Measurements from ENCODE around the gene CADPS2. TPM values are rescaled to one million over a fixed set of nuclear protein-coding genes. Genes with fewer than 3 reads are reported as not detected.

Gene CADPS2
- total RNA-seq, 1 donor from 2014 or later: 10.1 TPM

DNA sequence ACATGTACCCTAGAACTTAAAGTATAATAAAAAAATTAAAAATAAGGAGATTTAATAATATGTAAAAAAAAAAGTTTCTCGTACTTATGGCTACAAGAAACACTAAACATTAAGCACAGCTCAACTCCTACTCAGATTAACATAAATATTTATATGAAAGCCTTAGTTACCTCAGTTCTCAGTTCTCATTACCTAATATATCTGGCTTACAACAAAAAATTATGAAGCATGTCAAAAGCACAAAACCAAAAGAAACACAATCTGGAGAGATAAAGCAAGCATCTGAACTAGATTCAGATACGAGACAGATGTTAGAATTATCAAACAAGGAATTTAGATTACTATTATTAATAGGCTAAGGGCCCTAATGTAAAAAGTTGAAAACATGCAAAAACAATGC, 227.4 kb downstream of the CADPS2 start:
- Mint-ChIP-seq H3K36me3 (no peaks in the 10 kb centered on the region), H3K27me3 (no peaks in the 10 kb centered on the region), H3K4me1 (ENCODE audit: unreplicated experiment) (no peaks in the 10 kb centered on the region), H3K9me3 (no peaks in the 10 kb centered on the region), H3K27ac (no peak overlapping the region), H3K4me3 (no peak overlapping the region)
- no peak for DNase-seq (ENCODE audit: extremely low spot score, unreplicated experiment)
- TF ChIP-seq, protein P1, sequence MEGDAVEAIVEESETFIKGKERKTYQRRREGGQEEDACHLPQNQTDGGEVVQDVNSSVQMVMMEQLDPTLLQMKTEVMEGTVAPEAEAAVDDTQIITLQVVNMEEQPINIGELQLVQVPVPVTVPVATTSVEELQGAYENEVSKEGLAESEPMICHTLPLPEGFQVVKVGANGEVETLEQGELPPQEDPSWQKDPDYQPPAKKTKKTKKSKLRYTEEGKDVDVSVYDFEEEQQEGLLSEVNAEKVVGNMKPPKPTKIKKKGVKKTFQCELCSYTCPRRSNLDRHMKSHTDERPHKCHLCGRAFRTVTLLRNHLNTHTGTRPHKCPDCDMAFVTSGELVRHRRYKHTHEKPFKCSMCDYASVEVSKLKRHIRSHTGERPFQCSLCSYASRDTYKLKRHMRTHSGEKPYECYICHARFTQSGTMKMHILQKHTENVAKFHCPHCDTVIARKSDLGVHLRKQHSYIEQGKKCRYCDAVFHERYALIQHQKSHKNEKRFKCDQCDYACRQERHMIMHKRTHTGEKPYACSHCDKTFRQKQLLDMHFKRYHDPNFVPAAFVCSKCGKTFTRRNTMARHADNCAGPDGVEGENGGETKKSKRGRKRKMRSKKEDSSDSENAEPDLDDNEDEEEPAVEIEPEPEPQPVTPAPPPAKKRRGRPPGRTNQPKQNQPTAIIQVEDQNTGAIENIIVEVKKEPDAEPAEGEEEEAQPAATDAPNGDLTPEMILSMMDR (conservative IDR thresholded peaks at IDR 0.05): no peak

DNA sequence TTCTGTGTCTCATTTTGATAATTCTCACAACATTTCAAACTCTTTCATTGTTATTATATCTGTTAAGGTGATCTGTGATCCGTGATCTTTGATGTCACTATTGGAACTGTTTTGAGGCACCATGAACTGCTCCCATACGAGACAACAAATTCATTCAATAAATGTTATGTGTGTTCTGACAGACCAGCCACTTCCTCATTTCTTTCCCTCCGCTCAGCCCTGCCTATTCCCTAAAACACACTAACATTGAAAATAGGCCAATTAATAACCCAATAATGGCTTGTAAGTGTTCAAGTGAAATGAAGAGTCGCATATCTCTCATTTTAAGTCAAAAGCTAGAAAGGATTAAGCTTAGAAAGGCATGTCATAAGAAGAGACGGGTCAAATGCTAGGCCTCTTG, 232.6 kb downstream of the CADPS2 start:
- no peaks in the 10 kb centered on the region for H3K9me3 Mint-ChIP-seq
- H3K27ac Mint-ChIP-seq: no peak overlapping the region
- TF ChIP-seq, protein P1 (conservative IDR thresholded peaks at IDR 0.05): no peak
- no peak for DNase-seq (ENCODE audit: extremely low spot score, unreplicated experiment)
- no peaks in the 10 kb centered on the region for H3K27me3 Mint-ChIP-seq
- no peaks in the 10 kb centered on the region for H3K36me3 Mint-ChIP-seq
- H3K4me3 Mint-ChIP-seq: no peak overlapping the region
- H3K4me1 Mint-ChIP-seq (ENCODE audit: unreplicated experiment): peaks cover 5% of the 10 kb centered on the region

DNA sequence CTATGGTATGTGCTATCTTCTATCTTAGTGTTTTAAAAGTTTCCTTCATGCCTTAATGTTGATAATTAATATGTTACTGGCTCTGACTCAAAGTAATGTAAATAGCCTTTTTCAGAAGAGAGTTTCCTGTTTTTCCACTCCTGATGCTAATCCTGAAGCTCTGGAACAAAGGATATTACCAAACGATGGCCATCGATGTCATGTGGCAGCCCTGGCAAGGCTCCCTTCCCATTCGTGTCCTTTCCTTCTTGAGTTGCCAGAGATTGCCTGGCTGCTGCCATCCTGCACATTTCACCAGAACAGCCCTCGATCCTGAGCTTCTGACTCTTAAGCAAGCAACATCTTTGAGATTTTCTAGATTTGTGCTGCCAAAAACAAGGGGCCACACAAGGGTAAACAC, 233.4 kb downstream of the CADPS2 start:
- DNase-seq (ENCODE audit: extremely low spot score, unreplicated experiment): no peak
- Mint-ChIP-seq H3K4me1 (ENCODE audit: unreplicated experiment) (peaks cover 5% of the 10 kb centered on the region), H3K36me3 (no peaks in the 10 kb centered on the region), H3K9me3 (no peaks in the 10 kb centered on the region), H3K27me3 (no peaks in the 10 kb centered on the region), H3K27ac (no peak overlapping the region), H3K4me3 (no peak overlapping the region)
- TF ChIP-seq, protein P1 (conservative IDR thresholded peaks at IDR 0.05): no peak

DNA sequence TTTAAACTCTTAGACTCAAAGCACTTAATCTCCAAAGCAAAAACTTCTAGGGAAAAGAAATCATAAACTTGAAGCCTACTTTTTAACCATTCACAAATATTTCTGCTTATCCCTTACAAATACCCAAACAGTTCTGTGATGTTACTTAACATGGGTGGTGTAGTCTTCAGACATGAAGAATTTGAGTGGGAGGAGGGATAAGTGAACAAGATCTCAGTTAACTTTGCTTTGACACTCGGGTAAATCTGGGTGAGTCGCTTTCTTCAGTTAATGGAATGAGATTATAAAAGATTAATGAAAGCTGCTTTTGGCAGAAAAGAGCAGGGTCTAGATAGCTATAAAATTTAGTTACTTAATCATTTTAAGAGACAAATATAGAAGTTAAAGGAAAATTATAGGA, 234.8 kb downstream of the CADPS2 start:
- no peaks in the 10 kb centered on the region for H3K27me3 Mint-ChIP-seq
- H3K4me1 Mint-ChIP-seq (ENCODE audit: unreplicated experiment): peaks cover 5% of the 10 kb centered on the region
- H3K9me3 Mint-ChIP-seq: no peaks in the 10 kb centered on the region
- H3K4me3 Mint-ChIP-seq: no peak overlapping the region
- H3K27ac Mint-ChIP-seq: no peak overlapping the region
- H3K36me3 Mint-ChIP-seq: no peaks in the 10 kb centered on the region
- no peak for DNase-seq (ENCODE audit: extremely low spot score, unreplicated experiment)
- TF ChIP-seq, protein P1 (conservative IDR thresholded peaks at IDR 0.05): no peak

DNA sequence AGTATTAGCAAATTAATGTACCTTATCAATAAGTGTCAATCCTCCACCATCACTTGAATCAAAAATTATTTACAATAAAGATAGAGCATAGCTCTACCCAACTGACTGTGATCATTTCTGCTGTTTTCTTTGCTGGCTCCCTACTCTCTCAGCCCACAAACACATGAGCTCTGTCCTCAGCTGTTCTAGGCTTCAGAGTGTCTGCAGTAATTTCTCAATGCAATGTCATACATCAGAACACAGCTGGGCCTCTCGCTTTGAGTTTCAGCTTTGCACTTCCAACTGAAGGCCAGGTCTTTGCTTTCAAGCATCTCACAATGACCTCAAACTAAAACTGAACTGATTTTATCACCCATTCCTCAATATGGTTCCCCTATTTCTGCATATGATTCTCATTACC, 243.0 kb downstream of the CADPS2 start:
- Mint-ChIP-seq H3K27me3 (no peaks in the 10 kb centered on the region), H3K36me3 (no peaks in the 10 kb centered on the region)
- TF ChIP-seq, protein P1 (conservative IDR thresholded peaks at IDR 0.05): no peak

DNA sequence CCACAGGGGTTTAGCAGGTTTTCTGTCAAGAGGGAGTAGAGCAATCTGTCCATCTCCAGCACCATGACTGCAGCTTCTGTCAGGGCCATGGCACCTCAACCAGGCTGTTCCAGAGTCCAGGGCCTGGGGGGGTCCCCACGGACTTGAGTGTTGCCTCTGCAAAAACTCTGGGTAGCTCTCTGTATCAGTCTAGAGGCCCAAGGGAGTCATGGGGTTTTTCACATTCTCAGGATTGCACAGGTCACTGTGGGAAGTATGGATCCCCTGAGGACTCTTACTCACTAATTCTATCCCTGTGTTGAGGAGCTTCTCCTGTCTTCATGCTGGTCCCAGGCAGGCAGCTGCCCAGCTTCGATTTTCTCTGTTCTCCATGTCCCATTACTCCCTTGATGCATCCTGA, 247.8 kb downstream of the CADPS2 start:
- H3K4me1 Mint-ChIP-seq (ENCODE audit: unreplicated experiment): no peaks in the 10 kb centered on the region
- H3K4me3 Mint-ChIP-seq: no peak overlapping the region
- no peak overlapping the region for H3K27ac Mint-ChIP-seq
- no peak for DNase-seq (ENCODE audit: extremely low spot score, unreplicated experiment)
- no peaks in the 10 kb centered on the region for H3K36me3 Mint-ChIP-seq
- peaks cover 5% of the 10 kb centered on the region for H3K9me3 Mint-ChIP-seq
- H3K27me3 Mint-ChIP-seq: no peaks in the 10 kb centered on the region
- TF ChIP-seq, protein P1 (conservative IDR thresholded peaks at IDR 0.05): no peak

More for the DNA sequence above, 243.0 kb downstream of the CADPS2 start:
- no peak overlapping the region for H3K4me3 Mint-ChIP-seq
- no peaks in the 10 kb centered on the region for H3K9me3 Mint-ChIP-seq
- no peak for DNase-seq (ENCODE audit: extremely low spot score, unreplicated experiment)
- no peaks in the 10 kb centered on the region for H3K4me1 Mint-ChIP-seq (ENCODE audit: unreplicated experiment)
- no peak overlapping the region for H3K27ac Mint-ChIP-seq
